ENCODE data around the gene ETFRF1. TPM values are rescaled to one million over a fixed set of nuclear protein-coding genes. Genes with fewer than 3 reads are reported as not detected.

The ETFRF1 gene
- total and polyA plus RNA-seq, 2 of the 8 experiments (the other 6 are each of a cell fraction or from before 2014, with no cell fraction given) = 4.3 to 7.7 TPM

GRCh38 chr12:25186788-25187402 is 8.1 kb upstream of the ETFRF1 start:
- no peak overlapping the region for H3K27ac ChIP-seq (ENCODE audit: low read depth, low read length)
- no peak for TF ChIP-seq NANOG (IDR thresholded peaks at IDR 0.05; ENCODE audit: insufficient read depth, low read depth, low read length, poor library complexity, severe bottlenecking)
- no peak for TF ChIP-seq CBX8 (IDR thresholded peaks at IDR 0.05; ENCODE audit: borderline replicate concordance, low read depth, low read length)
- H4K91ac ChIP-seq (replicated peaks; ENCODE audit: insufficient read length, low read length) = no peak overlapping the region
- CTCF ChIA-PET (ENCODE audit: partially characterized antibody) = interaction anchor here (0.6 to 0.7 kb wide), 2 partner anchors 11 to 1711 kb away, joined by 3 read pairs; no protein-coding TSS in a partner anchor
- POLR2A ChIA-PET (ENCODE audit: partially characterized antibody) = no interaction called here
- no peaks in the 10 kb centered on the region for H3K79me2 ChIP-seq (ENCODE audit: control insufficient read depth in 1 of 2, insufficient read depth in 2 of 2, low read length in 2 of 2)
- no peak overlapping the region for H3K18ac ChIP-seq (ENCODE audit: extremely low read depth, low read length)
- no peaks in the 10 kb centered on the region for H4K20me1 ChIP-seq (replicated peaks in 1 of 2; ENCODE audit: control insufficient read depth in 1 of 2, insufficient read depth in 2 of 2, low read length in 2 of 2)
- no peaks in the 10 kb centered on the region for H3K36me3 ChIP-seq (ENCODE audit: control insufficient read depth in 2 of 4, insufficient read depth in 4 of 4, low read length in 3 of 4)
- no peak overlapping the region for H3K9ac ChIP-seq (replicated peaks in 1 of 4; ENCODE audit: extremely low read depth in 1 of 4, low read depth in 3 of 4, low read length in 3 of 4)
- H3K79me1 ChIP-seq (ENCODE audit: low read depth, low read length) = no peaks in the 10 kb centered on the region
- H2BK120ac ChIP-seq (replicated peaks; ENCODE audit: low read depth, low read length) = no peak overlapping the region
- H3K4me3 ChIP-seq (ENCODE audit: extremely low read depth in 1 of 4, insufficient read depth in 2 of 4, low read depth in 3 of 4, low read length in 4 of 4) = no peak overlapping the region
- H2BK5ac ChIP-seq (ENCODE audit: low read depth, low read length) = no peak overlapping the region
- H2BK20ac ChIP-seq (ENCODE audit: low read length) = no peak overlapping the region
- H3K27me3 ChIP-seq (replicated peaks in 1 of 4; ENCODE audit: control insufficient read depth in 3 of 4, extremely low read depth in 1 of 4, insufficient read depth in 3 of 4, low read length in 3 of 4) = no peaks in the 10 kb centered on the region
- H3K56ac ChIP-seq (replicated peaks; ENCODE audit: insufficient read length, low read depth, low read length) = no peak overlapping the region
- H4K5ac ChIP-seq (ENCODE audit: insufficient read length, low read depth, low read length) = no peak overlapping the region
- H3K9me3 ChIP-seq (ENCODE audit: insufficient read depth in 2 of 2, low read depth in 1 of 2, low read length in 1 of 2) = no peaks in the 10 kb centered on the region
- FAIRE-seq = no peak
- H2BK12ac ChIP-seq (ENCODE audit: low read depth, low read length) = no peak overlapping the region
- H2AK5ac ChIP-seq (ENCODE audit: low read depth, low read length) = no peak overlapping the region
- no peak overlapping the region for H3K4ac ChIP-seq (replicated peaks; ENCODE audit: insufficient read length, low read depth, low read length)
- no peaks in the 10 kb centered on the region for H3K4me1 ChIP-seq (replicated peaks in 1 of 4; ENCODE audit: control insufficient read depth in 3 of 4, insufficient read depth in 4 of 4, low read length in 3 of 4)
- H3K14ac ChIP-seq (ENCODE audit: insufficient read length) = no peak overlapping the region
- WGBS, 2 experiments (ENCODE audit: extremely low coverage in 1 of 2, insufficient coverage in 1 of 2, insufficient read length in 1 of 2, insufficient replicate concordance in 2 of 2, low coverage in 1 of 2, low lambda C conversion rate in 2 of 2, missing lambda C conversion rate in 1 of 2) = 93% methylated on average over 3 of the region's 3 CpGs; no CpG with 5 or more reads in 1 of the 2 experiments
- H3K4me2 ChIP-seq (ENCODE audit: insufficient read depth in 1 of 2, low read depth in 2 of 2, low read length in 2 of 2) = no peak overlapping the region
- no peak for DNase-seq (ENCODE audit: low read depth in 1 of 2, low spot score in 2 of 2)
- no peak overlapping the region for H2BK15ac ChIP-seq (ENCODE audit: low read length)
- no peak overlapping the region for H3K23ac ChIP-seq (ENCODE audit: insufficient read length)
- no peak overlapping the region for H2AFZ ChIP-seq (ENCODE audit: low read length)
- no peak overlapping the region for H4K8ac ChIP-seq (ENCODE audit: extremely low read depth, insufficient read depth, low read length)
- no peaks in the 10 kb centered on the region for H3K23me2 ChIP-seq (ENCODE audit: low read depth, low read length)

Data from H1 (cell line).